DMS53 treated with DMSO at 0.1 percent for 48 hours (cell line): ENCODE results near the gene NXPH1.

Experiments
- DNase-seq: peaks from one replicate; lab custom pipeline; 2025; ENCODE audit not compliant: unreplicated experiment; lab: John Stamatoyannopoulos, UW

NXPH1 gene

GRCh38 chr7:8435590-8436545, 2.5 kb downstream of the NXPH1 start:
- no peak for DNase-seq

GRCh38 chr7:8436965-8437364, 3.6 kb downstream of the NXPH1 start:
- DNase-seq = peak; percentile 89

- no peak for DNase-seq
Observed at GRCh38 chr7:8437606-8438005, 4.2 kb downstream of the NXPH1 start.

- DNase-seq = no peak
Observed at GRCh38 chr7:8440670-8441069, 7.3 kb downstream of the NXPH1 start.

GRCh38 chr7:8441106-8441965, 7.9 kb downstream of the NXPH1 start:
- DNase-seq = no peak

- no peak for DNase-seq
Observed at GRCh38 chr7:8442051-8442813, 8.8 kb downstream of the NXPH1 start.

- DNase-seq = peak; percentile 87
Observed at GRCh38 chr7:8442814-8443304, 9.4 kb downstream of the NXPH1 start.

- peak; percentile 79 for DNase-seq
Observed at GRCh38 chr7:8443576-8444467, 10.4 kb downstream of the NXPH1 start.

- no peak for DNase-seq
Observed at GRCh38 chr7:8444468-8444769, 11.0 kb downstream of the NXPH1 start.

- DNase-seq = no peak
Observed at GRCh38 chr7:8453535-8453934, 20.1 kb downstream of the NXPH1 start.

GRCh38 chr7:8455426-8455825, 22.0 kb downstream of the NXPH1 start:
- no peak for DNase-seq

GRCh38 chr7:8462309-8462708, 28.9 kb downstream of the NXPH1 start:
- no peak for DNase-seq

- no peak for DNase-seq
Observed at GRCh38 chr7:8465338-8465737, 31.9 kb downstream of the NXPH1 start.

- peak; percentile 48 for DNase-seq
Observed at GRCh38 chr7:8480527-8480926, 47.1 kb downstream of the NXPH1 start.

- no peak for DNase-seq
Observed at GRCh38 chr7:8481096-8481495, 47.7 kb downstream of the NXPH1 start.

- DNase-seq = no peak
Observed at GRCh38 chr7:8481752-8482446, 48.5 kb downstream of the NXPH1 start.

GRCh38 chr7:8490391-8491045, 57.1 kb downstream of the NXPH1 start:
- peak; percentile 28 for DNase-seq

GRCh38 chr7:8491106-8491505, 57.7 kb downstream of the NXPH1 start:
- no peak for DNase-seq
